ENCODE measurements around the gene MDH2. TPM values are rescaled to one million over a fixed set of nuclear protein-coding genes. Genes with fewer than 3 reads are reported as not detected.
"Not testable (repeated sequence)": the region's sequence is repeated elsewhere in the genome, so short reads cannot be mapped to it uniquely, and the experiment has no call there.

Gene MDH2
- total and polyA plus RNA-seq, 2 of the 8 experiments (the other 6 are each of a cell fraction or from before 2014, with no cell fraction given) = 203 to 254 TPM

GRCh38 chr7:76005004-76005403, 42.9 kb upstream of the MDH2 start:
- not testable (repeated sequence) for H3K9me3 ChIP-seq (ENCODE audit: insufficient read depth in 2 of 2, low read depth in 1 of 2, low read length in 1 of 2); H3K27ac ChIP-seq (ENCODE audit: low read depth, low read length); H3K56ac ChIP-seq (replicated peaks; ENCODE audit: insufficient read length, low read depth, low read length); H3K4me2 ChIP-seq (ENCODE audit: insufficient read depth in 1 of 2, low read depth in 2 of 2, low read length in 2 of 2); H3K23me2 ChIP-seq (ENCODE audit: low read depth, low read length); H4K20me1 ChIP-seq (replicated peaks in 1 of 2; ENCODE audit: control insufficient read depth in 1 of 2, insufficient read depth in 2 of 2, low read length in 2 of 2); H3K79me2 ChIP-seq (ENCODE audit: control insufficient read depth in 1 of 2, insufficient read depth in 2 of 2, low read length in 2 of 2); H2BK15ac ChIP-seq (ENCODE audit: low read length); H3K36me3 ChIP-seq (ENCODE audit: control insufficient read depth in 2 of 4, insufficient read depth in 4 of 4, low read length in 3 of 4); DNase-seq (ENCODE audit: low read depth in 1 of 2, low spot score in 2 of 2); H3K4me1 ChIP-seq (replicated peaks in 1 of 4; ENCODE audit: control insufficient read depth in 3 of 4, insufficient read depth in 4 of 4, low read length in 3 of 4); H2BK20ac ChIP-seq (ENCODE audit: low read length); H4K5ac ChIP-seq (ENCODE audit: insufficient read length, low read depth, low read length); H2BK5ac ChIP-seq (ENCODE audit: low read depth, low read length); H3K18ac ChIP-seq (ENCODE audit: extremely low read depth, low read length); H3K4ac ChIP-seq (replicated peaks; ENCODE audit: insufficient read length, low read depth, low read length); H4K8ac ChIP-seq (ENCODE audit: extremely low read depth, insufficient read depth, low read length); H3K23ac ChIP-seq (ENCODE audit: insufficient read length); H4K91ac ChIP-seq (replicated peaks; ENCODE audit: insufficient read length, low read length); H2BK12ac ChIP-seq (ENCODE audit: low read depth, low read length); H3K79me1 ChIP-seq (ENCODE audit: low read depth, low read length); H3K9ac ChIP-seq (replicated peaks in 1 of 4; ENCODE audit: extremely low read depth in 1 of 4, low read depth in 3 of 4, low read length in 3 of 4); H2AFZ ChIP-seq (ENCODE audit: low read length); H3K27me3 ChIP-seq (replicated peaks in 1 of 4; ENCODE audit: control insufficient read depth in 3 of 4, extremely low read depth in 1 of 4, insufficient read depth in 3 of 4, low read length in 3 of 4); FAIRE-seq; H3K4me3 ChIP-seq (ENCODE audit: extremely low read depth in 1 of 4, insufficient read depth in 2 of 4, low read depth in 3 of 4, low read length in 4 of 4); H3K14ac ChIP-seq (ENCODE audit: insufficient read length); H2AK5ac ChIP-seq (ENCODE audit: low read depth, low read length); H2BK120ac ChIP-seq (replicated peaks; ENCODE audit: low read depth, low read length)
- ChIA-PET CTCF (ENCODE audit: partially characterized antibody) (interaction anchor here (1.6 to 2.3 kb wide), 2 partner anchors 15 to 35 kb away, joined by 6 to 7 read pairs; no protein-coding TSS in a partner anchor), POLR2A (ENCODE audit: partially characterized antibody) (interaction anchor here (1.3 kb wide), 1 partner anchor 8 kb away, joined by 3 read pairs; no protein-coding TSS in a partner anchor)
- WGBS, 2 experiments (ENCODE audit: extremely low coverage in 1 of 2, insufficient coverage in 1 of 2, insufficient read length in 1 of 2, insufficient replicate concordance in 2 of 2, low coverage in 1 of 2, low lambda C conversion rate in 2 of 2, missing lambda C conversion rate in 1 of 2) = 98% methylated on average over 4 of the region's 4 CpGs; no CpG with 5 or more reads in 1 of the 2 experiments
